ENCODE results near the gene FBLN1.

FBLN1 gene

GRCh38 chr22:45469281-45470073 is 33.2 kb upstream of the FBLN1 start:
- Mint-ChIP-seq H3K36me3 (peaks cover 0 to 3% of the 10 kb centered on the region in 2 donors), H3K9me3 (peaks cover 5 to 7% of the 10 kb centered on the region in 2 donors), H3K4me1 (no peaks in the 10 kb centered on the region), H3K27me3 (peaks cover 3 to 26% of the 10 kb centered on the region in 2 donors), H3K27ac (no peak overlapping the region), H3K4me3 (no peak overlapping the region)
- DNase-seq: no peak
- no peak for ATAC-seq (replicated peaks)

- Mint-ChIP-seq H3K27me3 (peaks cover 8 to 32% of the 10 kb centered on the region in 2 donors), H3K4me3 (no peak overlapping the region), H3K36me3 (peaks cover 0 to 3% of the 10 kb centered on the region in 2 donors), H3K27ac (no peak overlapping the region), H3K4me1 (no peaks in the 10 kb centered on the region), H3K9me3 (peaks cover 5 to 7% of the 10 kb centered on the region in 2 donors)
- no peak for DNase-seq
- no peak for ATAC-seq (replicated peaks)
Observed at GRCh38 chr22:45470871-45471270, 31.8 kb upstream of the FBLN1 start.

DNA sequence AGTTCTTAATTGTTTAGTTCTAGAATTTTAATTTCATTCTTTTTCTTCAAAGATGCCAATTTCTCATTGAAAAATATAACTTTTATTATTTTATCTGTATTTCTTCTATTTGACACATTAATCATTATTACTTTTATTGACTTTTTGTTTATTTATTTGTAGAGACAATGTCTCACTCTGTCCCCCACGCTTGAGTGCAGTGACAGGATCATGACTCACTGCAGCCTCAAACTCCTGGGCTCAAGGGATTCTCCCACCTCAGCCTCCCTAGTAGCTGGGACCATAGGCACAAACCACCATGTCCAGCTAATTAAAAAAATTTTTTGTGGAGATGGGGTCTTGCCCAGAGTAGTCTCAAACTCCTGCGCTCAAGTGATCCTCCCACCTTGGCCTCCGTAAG is 30.3 kb upstream of the FBLN1 start:
- H3K4me3 Mint-ChIP-seq: no peak overlapping the region
- no peaks in the 10 kb centered on the region for H3K4me1 Mint-ChIP-seq
- peaks cover 12 to 31% of the 10 kb centered on the region in 2 donors for H3K27me3 Mint-ChIP-seq
- H3K36me3 Mint-ChIP-seq: peaks cover 0 to 3% of the 10 kb centered on the region in 2 donors
- peaks cover 4% of the 10 kb centered on the region in 2 donors for H3K9me3 Mint-ChIP-seq
- H3K27ac Mint-ChIP-seq: no peak overlapping the region
- DNase-seq (no peak), ATAC-seq (replicated peaks) (no peak)

GRCh38 chr22:45473626-45474237 is 29.0 kb upstream of the FBLN1 start:
- Mint-ChIP-seq H3K27ac (no peak overlapping the region), H3K9me3 (no peaks in the 10 kb centered on the region), H3K36me3 (no peaks in the 10 kb centered on the region), H3K27me3 (peaks cover 21 to 33% of the 10 kb centered on the region in 2 donors), H3K4me3 (no peak overlapping the region), H3K4me1 (no peaks in the 10 kb centered on the region)
- DNase-seq (no peak), ATAC-seq (replicated peaks) (no peak)

DNA sequence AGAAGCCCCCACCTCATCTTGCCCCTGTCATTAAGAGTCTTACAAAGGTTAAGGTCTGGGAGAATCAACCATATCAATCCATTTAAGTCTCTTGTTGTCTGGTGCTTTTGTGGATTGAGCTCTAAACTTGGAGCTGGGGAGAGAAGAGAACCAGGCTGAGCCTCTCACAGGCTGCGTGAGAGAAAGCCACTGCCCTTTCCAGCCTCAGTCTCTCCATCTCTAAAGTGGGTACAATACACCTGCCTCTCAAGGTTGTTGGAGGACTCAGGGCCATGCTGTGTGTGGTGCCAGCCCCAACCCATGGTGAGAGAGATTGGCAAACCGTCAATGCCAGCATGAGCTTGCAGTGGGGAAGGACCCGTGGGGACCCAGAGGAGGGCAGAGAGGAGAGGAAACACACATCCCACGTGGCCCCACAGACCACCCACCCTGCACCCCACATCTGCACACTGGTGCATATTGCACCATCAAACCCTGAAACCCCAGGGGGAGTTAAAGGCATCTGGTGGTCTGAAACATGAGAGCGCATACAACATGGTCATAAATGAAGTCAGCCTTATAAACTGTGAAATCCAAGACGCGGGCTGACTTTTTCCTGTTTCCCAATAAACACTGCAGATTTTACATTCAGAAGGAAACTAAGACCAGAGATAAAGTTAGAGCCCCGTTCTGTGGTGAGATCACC is 27.5 kb upstream of the FBLN1 start:
- no peak overlapping the region for H3K4me3 Mint-ChIP-seq
- no peaks in the 10 kb centered on the region for H3K36me3 Mint-ChIP-seq
- no peak overlapping the region for H3K27ac Mint-ChIP-seq
- H3K4me1 Mint-ChIP-seq: no peaks in the 10 kb centered on the region
- H3K9me3 Mint-ChIP-seq: peaks cover 0 to under 1% of the 10 kb centered on the region in 2 donors
- DNase-seq: no peak
- H3K27me3 Mint-ChIP-seq: peaks cover 21 to 28% of the 10 kb centered on the region in 2 donors
- ATAC-seq (replicated peaks): no peak

DNA sequence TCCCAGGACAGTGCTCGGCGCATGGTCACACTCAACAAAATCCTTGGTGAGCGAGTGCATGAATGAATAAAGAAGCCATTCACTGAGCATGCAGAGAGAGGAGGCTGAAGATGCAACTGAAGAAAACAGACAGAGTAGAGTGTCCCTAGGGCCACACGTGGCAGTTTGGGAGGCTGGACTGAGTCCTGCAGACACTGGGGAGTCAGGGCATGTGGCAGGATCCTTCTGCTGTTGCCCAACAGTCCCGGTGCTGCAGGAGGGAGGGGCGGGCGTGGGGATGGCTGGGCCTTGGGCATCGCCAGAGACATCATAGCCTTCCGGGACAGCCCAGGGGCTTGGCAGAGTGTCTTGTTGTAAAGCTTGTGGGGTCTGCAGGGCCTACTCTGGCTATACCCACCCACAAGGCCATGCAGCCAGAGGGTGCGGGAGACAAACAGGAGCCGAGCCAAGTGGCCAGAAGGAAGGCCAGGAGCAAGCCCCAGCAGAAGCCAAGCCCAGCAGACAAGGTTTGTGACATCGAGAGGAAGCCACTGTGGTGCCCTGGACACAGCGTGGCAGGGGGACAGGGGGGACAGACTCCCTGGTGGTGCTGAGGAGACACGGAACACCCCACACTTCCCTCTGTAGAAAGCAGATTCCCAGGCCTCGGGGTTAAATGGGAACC is 26.7 kb upstream of the FBLN1 start:
- H3K4me1 Mint-ChIP-seq: no peaks in the 10 kb centered on the region
- H3K36me3 Mint-ChIP-seq: no peaks in the 10 kb centered on the region
- ATAC-seq (replicated peaks) (no peak), DNase-seq (no peak)
- H3K9me3 Mint-ChIP-seq: peaks cover 5 to 7% of the 10 kb centered on the region in 2 donors
- peaks cover 23 to 28% of the 10 kb centered on the region in 2 donors for H3K27me3 Mint-ChIP-seq
- peak overlapping the region; percentile 20 for H3K27ac Mint-ChIP-seq
- H3K4me3 Mint-ChIP-seq: no peak overlapping the region

DNA sequence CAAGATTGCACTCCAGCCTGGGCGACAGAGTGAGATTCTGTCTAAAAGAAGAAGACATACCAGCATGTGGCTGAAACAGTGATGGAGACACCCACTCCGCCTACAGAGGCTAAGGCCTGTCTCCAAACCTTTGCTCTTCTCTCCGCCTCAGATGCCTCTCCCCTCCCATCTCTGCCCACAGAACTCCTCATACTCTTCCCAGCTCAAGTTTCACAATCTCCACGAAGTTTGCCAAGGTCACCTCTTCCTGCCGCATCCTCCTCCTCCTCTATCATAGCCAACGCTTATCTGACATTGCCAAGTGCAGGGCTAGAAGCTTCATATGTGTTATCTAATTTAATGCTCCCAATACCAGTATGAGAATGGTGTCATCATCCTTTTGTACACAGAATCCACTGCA is 25.9 kb upstream of the FBLN1 start:
- Mint-ChIP-seq H3K9me3 (peaks cover 7 to 9% of the 10 kb centered on the region in 2 donors), H3K4me3 (no peak overlapping the region), H3K4me1 (no peaks in the 10 kb centered on the region), H3K36me3 (no peaks in the 10 kb centered on the region), H3K27ac (no peak overlapping the region), H3K27me3 (peaks cover 25 to 28% of the 10 kb centered on the region in 2 donors)
- ATAC-seq (replicated peaks) (no peak), DNase-seq (no peak)

GRCh38 chr22:45477366-45478107 is 25.1 kb upstream of the FBLN1 start:
- Mint-ChIP-seq H3K9me3 (peaks cover 7 to 9% of the 10 kb centered on the region in 2 donors), H3K27ac (no peak overlapping the region), H3K4me1 (no peaks in the 10 kb centered on the region), H3K36me3 (no peaks in the 10 kb centered on the region), H3K27me3 (peaks cover 25 to 28% of the 10 kb centered on the region in 2 donors), H3K4me3 (no peak overlapping the region)
- ATAC-seq (replicated peaks) (no peak), DNase-seq (no peak)

- Mint-ChIP-seq H3K27ac (no peak overlapping the region), H3K27me3 (peaks cover 25 to 28% of the 10 kb centered on the region in 2 donors), H3K36me3 (no peaks in the 10 kb centered on the region), H3K4me3 (no peak overlapping the region), H3K9me3 (peaks cover 7 to 9% of the 10 kb centered on the region in 2 donors), H3K4me1 (no peaks in the 10 kb centered on the region)
- ATAC-seq (replicated peaks) (no peak), DNase-seq (no peak)
Observed at GRCh38 chr22:45478108-45478771, 24.4 kb upstream of the FBLN1 start.

DNA sequence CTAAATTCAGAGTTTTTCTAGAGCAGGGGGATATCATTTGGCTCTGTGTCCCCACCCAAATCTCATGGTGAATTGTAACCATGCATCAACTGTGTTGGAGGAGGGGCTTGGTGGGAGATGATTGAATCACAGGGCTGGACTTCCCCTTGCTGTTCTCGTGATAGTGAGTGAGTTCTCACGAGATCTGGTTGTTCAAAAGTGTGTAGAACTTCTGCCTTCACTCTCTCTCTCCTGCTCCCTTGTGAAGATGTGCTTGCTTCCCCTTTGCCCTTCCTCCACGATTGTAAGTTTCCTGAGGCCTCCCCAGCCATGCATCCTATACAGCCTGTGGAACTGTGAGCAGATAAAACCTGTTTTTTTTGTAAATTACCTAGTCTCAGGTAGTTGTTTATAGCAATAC is 22.0 kb upstream of the FBLN1 start:
- Mint-ChIP-seq H3K4me1 (no peaks in the 10 kb centered on the region), H3K27me3 (peaks cover 13 to 28% of the 10 kb centered on the region in 2 donors), H3K36me3 (no peaks in the 10 kb centered on the region), H3K27ac (no peak overlapping the region), H3K9me3 (peaks cover 7 to 9% of the 10 kb centered on the region in 2 donors), H3K4me3 (no peak overlapping the region)
- no peak for DNase-seq
- ATAC-seq (replicated peaks): no peak

DNA sequence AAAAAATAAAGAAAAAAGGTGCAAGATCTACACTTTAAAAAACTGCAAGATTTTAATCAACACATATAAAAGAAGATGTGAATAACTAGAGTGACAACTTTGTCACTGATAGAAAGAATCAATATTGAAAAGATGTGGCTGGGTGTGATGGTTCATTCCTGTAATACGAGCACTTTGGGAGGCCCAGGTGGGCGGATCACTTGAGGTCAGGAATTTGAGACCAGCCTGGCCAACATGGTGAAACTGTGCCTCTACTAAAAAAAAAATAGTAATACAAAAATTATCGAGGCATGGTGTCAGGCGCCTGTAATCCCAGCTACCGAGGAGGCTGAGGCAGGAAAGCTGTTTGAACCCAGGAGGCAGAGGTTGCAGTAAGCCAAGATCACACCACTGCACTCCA is 21.0 kb upstream of the FBLN1 start:
- Mint-ChIP-seq H3K27ac (no peak overlapping the region), H3K4me1 (no peaks in the 10 kb centered on the region), H3K27me3 (peaks cover 15 to 30% of the 10 kb centered on the region in 2 donors), H3K4me3 (no peak overlapping the region), H3K9me3 (peaks cover 7 to 9% of the 10 kb centered on the region in 2 donors), H3K36me3 (no peaks in the 10 kb centered on the region)
- ATAC-seq (replicated peaks) (no peak), DNase-seq (no peak)

GRCh38 chr22:45482169-45482568 is 20.5 kb upstream of the FBLN1 start:
- peaks cover 13 to 27% of the 10 kb centered on the region in 2 donors for H3K27me3 Mint-ChIP-seq
- no peak overlapping the region for H3K27ac Mint-ChIP-seq
- DNase-seq (no peak), ATAC-seq (replicated peaks) (no peak)
- H3K36me3 Mint-ChIP-seq: no peaks in the 10 kb centered on the region
- peaks cover 7 to 9% of the 10 kb centered on the region in 2 donors for H3K9me3 Mint-ChIP-seq
- H3K4me3 Mint-ChIP-seq: no peak overlapping the region
- no peaks in the 10 kb centered on the region for H3K4me1 Mint-ChIP-seq

- Mint-ChIP-seq H3K9me3 (peaks cover 7 to 9% of the 10 kb centered on the region in 2 donors), H3K27ac (no peak overlapping the region), H3K27me3 (peaks cover 12 to 19% of the 10 kb centered on the region in 2 donors), H3K4me1 (no peaks in the 10 kb centered on the region), H3K4me3 (no peak overlapping the region), H3K36me3 (no peaks in the 10 kb centered on the region)
- DNase-seq (no peak), ATAC-seq (replicated peaks) (no peak)
Observed at GRCh38 chr22:45483319-45483718, 19.4 kb upstream of the FBLN1 start.
